Measurements from ENCODE around the gene KCTD19.

KCTD19 gene

DNA sequence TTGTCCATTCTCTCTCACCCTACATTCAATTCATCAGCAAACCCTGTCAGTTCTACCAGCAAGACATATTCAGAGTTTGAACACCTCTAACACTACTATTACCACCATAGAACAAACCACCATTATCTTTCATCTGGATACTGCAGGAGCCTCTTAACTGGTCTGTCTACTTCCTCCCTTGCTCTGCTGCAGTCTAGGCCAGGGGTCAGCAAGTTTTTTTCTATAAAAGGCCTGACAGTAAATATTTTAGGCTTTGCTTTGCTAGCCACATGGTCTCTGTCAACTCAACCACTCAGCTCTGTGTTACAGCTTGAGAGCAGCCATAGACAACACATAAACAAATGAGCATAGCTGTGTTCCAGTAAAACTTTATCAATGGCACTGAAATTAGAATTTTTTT lies 13.8 kb downstream of the KCTD19 start:
- no peak for DNase-seq

DNA sequence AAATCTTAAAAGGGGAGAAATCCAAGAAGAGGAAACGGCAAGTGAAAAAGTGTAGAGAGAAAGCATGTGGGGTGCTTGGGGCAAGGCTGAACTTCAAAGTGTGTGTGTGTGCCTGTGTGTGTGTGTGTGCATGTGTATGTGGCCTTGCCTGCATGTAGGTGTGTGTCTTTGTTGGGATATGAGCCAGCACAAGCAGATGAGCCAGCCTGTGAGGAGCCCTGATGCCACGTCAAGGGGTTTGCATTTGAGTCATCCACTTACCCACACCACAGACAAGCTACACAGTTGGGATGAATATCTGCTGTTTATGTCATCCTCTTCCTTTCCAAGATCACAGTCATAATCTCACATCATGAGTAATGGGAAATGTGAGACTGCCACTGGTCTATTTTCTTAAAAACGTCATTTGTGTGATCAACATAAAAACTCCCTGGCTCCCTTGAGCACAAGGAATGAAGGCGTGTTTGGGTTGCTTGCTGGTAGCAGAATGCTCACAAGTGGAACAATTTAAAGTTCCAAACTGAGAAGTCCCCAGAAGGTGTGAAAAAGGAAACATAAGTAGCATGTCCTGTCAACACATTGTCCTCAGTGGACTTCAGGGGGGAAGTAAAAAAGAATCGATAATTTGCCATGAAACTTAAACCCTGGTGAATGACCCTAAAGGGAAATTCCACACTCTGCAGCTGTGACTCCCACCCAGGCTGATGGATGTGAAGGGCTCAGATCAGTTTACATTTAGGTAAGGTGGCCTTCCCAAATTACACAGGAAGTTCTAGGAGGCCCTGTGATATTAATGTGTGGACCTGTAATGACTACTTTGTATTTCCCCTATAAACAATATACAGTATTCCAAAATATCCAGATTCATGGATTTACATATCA lies 14.7 kb downstream of the KCTD19 start:
- peak; percentile 91 for DNase-seq

DNA sequence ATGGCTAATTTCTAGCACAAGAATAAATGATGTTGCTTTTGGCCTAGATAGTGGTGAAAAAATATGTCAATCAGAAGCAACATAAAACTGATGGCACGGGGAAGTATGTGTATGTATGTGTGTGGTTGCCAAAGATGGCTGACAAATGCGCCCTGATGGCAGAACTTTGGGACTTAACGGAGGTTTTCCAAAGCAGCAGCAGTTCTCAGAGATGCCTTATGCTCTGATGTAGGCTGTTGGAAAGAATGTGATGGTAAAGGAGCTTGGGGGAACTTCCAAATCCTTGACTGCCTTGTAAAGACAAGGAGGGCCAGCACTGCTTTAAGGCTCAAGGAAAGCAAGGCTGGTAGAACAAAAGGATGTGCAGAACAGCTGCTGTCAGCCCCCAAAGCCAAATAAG lies 16.0 kb downstream of the KCTD19 start:
- DNase-seq: no peak

DNA sequence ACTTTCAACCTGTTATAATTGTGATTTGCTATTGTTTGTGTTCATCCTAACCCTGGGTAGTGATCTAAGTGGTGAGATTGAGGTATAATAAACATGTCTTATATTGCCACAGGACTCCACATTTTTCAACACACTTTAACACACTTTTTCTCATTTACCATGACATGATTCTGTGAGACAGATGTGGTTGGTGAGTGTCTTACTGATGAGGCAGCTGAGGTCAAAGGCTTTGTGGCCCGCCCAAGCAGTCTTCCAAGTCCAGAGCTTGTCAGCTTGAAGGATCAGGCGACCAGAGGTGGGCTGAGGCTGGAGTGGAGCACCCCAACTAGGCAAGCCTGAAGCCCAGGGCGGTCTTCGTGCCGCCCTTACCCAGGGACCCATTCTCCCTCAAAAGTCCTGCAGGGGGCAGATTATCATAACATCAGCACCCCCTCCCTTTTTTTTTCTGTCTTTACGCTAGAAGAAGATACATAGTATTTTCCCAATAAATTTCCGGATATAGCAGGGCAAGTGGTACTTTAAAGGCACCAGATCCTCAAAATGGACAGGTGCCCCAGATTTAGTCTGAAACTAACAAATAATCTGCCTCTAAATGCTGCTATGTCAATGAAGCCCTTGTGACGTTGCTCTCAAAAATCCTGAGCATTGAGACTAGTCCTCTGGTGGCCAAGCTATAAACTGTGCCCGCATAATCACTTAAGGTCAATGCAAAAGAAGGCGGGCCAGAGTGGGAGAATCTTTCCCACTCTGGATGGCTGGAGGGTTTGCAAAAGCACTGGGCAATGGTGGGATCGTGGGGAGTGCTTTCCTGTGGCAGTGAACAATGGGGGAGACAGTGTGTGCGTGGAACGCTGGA lies 21.1 kb downstream of the KCTD19 start:
- no peak for DNase-seq

DNA sequence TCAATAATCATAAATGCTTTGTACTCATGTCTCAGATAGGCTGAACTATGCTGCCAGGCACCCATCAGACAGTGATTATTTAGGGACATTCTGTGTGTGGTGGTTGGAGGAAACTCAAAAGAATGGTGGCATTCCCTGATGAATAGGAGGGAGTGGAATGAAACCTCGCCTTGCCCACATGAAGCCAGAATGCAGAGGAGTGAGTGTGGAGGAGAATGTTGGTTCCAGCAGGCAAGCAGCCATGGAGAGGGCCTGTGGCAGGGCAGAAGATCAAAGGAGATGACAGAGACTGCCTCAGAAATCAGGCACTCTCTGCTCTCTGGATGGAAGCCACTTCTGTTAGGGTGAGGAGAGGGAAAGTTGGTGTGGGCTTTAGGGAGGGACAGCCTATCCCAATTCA lies 22.5 kb downstream of the KCTD19 start:
- no peak for DNase-seq

DNA sequence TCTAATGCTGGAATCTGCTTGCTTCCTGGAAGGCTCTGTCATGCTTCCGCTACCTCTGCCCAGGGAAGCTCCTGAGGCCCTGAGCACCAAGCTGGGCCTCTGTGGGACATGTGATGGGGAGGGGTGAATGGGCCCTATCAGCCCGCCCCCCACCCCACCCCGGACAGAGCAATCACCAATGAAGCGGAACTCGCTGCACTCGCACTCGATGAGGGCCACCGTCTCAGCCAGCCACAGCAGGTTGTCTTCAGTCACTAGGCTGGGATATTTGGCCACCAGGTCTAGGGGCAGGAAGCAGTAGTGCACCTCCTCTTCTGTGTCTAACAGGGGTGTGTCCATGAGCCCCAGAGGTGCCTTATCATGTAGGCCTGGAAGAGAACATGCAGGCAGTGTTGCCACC lies 23.6 kb downstream of the KCTD19 start:
- no peak for DNase-seq

DNA sequence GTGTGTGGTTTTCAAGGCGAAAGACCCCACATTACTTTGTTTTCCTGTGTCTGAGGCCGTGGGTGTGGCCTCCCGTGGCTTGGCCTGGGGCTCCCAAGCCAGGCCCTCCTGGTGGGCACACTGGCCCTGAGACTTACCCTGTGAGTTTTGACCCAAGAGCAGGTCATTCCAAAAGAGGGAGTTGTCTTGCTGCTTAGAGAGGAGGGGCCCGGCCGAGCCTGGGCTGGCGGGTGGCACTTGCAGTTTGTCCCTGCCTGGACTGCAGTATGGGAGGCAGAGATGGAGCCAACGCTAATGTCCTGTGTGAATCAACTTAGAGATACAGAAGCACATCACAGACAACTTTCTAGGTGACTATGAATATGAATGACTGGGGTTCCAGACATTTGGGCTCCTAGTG lies 24.5 kb downstream of the KCTD19 start:
- DNase-seq: no peak

DNA sequence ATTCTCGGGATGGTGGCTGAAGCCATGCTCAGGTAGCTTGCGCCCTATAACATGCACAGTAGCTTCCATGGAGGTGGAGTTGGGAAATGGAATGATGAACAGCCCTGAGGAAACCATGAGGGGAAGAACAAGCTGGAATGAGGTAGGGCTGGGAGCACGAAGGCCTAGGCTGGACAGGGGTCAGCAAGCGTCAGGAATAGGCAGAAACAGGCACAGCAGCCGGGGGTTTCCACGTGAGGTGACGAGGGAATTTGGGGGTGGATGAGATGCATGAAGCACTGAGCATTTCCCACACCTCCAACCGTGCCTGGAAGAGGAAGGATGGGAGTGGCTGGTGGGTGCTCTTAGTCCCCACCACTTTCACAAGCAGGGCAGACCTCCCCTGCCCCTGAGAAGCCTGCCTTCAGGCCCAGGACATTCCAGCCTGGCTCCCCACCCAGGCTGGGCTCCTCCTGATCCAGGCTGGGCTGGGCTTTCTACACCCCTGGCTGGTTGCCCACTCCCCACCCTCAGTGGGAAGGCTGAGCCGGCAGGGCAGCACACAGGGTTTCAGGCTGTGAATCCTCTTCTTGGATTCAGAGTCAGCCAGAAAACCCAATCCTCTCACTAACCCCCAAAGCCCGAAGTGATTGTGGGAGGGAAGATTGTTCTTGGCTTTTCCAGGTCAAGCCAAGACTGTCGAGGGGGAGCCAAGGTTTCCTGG lies 25.3 kb downstream of the KCTD19 start:
- no peak for DNase-seq

GRCh38 chr16:67299269-67299668 lies 27.3 kb downstream of the KCTD19 start:
- no peak for DNase-seq

DNA sequence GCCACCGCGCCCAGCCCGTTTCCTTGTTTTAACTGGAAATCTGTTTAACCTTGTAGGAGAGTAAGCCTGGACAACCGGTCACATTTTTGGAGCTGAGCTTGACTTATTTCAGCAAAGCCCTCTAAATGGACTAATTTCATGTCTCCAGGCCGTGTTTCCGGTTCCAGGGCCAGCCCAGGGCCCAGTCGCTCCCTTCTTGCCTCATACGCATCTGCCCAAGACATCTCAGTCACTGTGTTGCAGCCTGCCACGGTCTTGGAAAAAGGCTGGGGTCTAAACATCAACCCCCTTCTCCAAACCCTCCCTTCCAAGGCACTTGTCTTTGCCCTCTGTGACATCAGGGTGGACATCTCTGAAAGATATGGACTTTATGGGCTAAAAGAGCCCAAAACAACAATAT lies 28.3 kb downstream of the KCTD19 start:
- no peak for DNase-seq

- no peak for DNase-seq
Measured at GRCh38 chr16:67296420-67296819, 30.1 kb downstream of the KCTD19 start.

GRCh38 chr16:67294938-67295361 lies 31.6 kb downstream of the KCTD19 start:
- DNase-seq: no peak

DNA sequence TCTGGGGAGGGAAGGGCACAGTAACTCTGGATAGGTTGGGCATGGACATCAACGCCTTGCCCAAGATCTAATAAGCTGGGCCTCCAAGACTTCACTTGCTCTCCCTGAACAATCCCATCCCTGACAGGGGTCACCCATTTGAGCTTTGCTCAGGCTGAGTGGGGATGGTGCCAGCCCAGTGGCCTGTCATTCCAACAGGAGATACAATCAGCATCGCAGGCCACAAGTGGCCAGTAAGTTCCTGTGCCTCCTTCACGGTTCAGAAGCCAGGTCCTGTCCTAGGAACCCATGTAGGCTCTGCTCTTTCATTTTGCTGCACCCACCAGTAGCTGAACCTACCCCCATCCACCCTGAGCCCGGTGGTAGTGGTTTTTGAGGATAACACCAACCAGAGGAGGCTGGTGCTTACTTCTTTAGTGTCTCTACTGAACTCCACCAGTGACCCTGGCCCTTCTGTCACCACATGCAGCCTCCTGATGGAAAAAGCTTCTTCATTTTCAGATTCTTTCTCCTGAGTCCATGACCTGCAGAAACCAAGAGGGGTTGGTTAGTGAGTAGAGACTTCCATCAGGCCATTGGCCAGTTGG lies 32.3 kb downstream of the KCTD19 start:
- no peak for DNase-seq

GRCh38 chr16:67291461-67291860 lies 35.1 kb downstream of the KCTD19 start:
- no peak for DNase-seq

DNA sequence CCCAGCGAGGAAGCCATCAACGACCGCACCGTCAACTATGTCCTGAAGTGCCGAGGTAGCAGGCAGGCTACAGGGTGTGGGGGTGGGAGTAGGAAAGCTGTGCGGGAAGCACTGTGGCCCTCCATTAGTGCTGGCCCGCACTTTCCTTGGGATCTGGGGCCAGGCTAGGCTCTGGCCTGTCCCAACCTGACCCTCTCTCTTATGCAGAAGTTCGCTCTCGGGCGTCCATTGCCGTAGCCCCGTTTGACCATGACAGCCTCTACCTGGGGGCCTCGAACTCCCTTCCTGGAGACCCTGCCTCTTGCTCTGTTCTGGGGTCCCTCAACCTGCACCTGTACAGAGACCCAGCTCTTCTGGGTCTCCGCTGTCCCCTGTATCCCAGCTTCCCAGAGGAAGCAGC lies 38.6 kb downstream of the KCTD19 start:
- DNase-seq: no peak

GRCh38 chr16:67286441-67287235 lies 39.9 kb downstream of the KCTD19 start:
- DNase-seq: no peak

GRCh38 chr16:67284699-67285646 lies 41.6 kb downstream of the KCTD19 start:
- no peak for DNase-seq

- no peak for DNase-seq
Measured at GRCh38 chr16:67283826-67284555, 42.5 kb downstream of the KCTD19 start.

GRCh38 chr16:67283039-67283825 lies 43.3 kb downstream of the KCTD19 start:
- no peak for DNase-seq
